Measurements from ENCODE around the gene GALNT10.

- TF ChIP-seq BCL11A (IDR thresholded peaks at IDR 0.05; ENCODE audit: low read depth in 2 of 2, low read length in 2 of 2): no peak
- no peak for TF ChIP-seq CTCF (IDR thresholded peaks at IDR 0.05; ENCODE audit: control extremely low read depth in 1 of 3, insufficient read depth in 1 of 3, low read depth in 1 of 3, low read length in 3 of 3)
- no peak for TF ChIP-seq POLR2A (IDR thresholded peaks at IDR 0.05; ENCODE audit: control extremely low read depth in 1 of 2, low read depth in 2 of 2, low read length in 2 of 2)
- no peak for TF ChIP-seq MAX (IDR thresholded peaks at IDR 0.05)
Observed at GRCh38 chr5:154329062-154329461, 138.5 kb downstream of the GALNT10 start.
